ENCODE results near the gene ZBED6.
"Not testable (repeated sequence)": the region's sequence is repeated elsewhere in the genome, so short reads cannot be mapped to it uniquely, and the experiment has no call there.

ZBED6 gene

GRCh38 chr1:203791498-203791897 is 3.9 kb upstream of the ZBED6 start:
- DNase-seq (ENCODE audit: insufficient read length) (no peak), FAIRE-seq (no peak)

GRCh38 chr1:203792486-203792885 is 2.9 kb upstream of the ZBED6 start:
- DNase-seq (ENCODE audit: insufficient read length) (no peak), FAIRE-seq (no peak)
- TF ChIP-seq POLR2AphosphoS5 (IDR thresholded peaks at IDR 0.05; ENCODE audit: low read depth, low read length) (no peak), TAF1 (IDR thresholded peaks at IDR 0.05; ENCODE audit: borderline replicate concordance, low read depth, low read length) (no peak), POLR2A (IDR thresholded peaks at IDR 0.05; ENCODE audit: low read depth, low read length) (no peak)

More at GRCh38 chr1:203791498-203791897, 3.9 kb upstream of the ZBED6 start:
- TF ChIP-seq TAF1 (IDR thresholded peaks at IDR 0.05; ENCODE audit: borderline replicate concordance, low read depth, low read length) (no peak), POLR2AphosphoS5 (IDR thresholded peaks at IDR 0.05; ENCODE audit: low read depth, low read length) (no peak), POLR2A (IDR thresholded peaks at IDR 0.05; ENCODE audit: low read depth, low read length) (no peak)

DNA sequence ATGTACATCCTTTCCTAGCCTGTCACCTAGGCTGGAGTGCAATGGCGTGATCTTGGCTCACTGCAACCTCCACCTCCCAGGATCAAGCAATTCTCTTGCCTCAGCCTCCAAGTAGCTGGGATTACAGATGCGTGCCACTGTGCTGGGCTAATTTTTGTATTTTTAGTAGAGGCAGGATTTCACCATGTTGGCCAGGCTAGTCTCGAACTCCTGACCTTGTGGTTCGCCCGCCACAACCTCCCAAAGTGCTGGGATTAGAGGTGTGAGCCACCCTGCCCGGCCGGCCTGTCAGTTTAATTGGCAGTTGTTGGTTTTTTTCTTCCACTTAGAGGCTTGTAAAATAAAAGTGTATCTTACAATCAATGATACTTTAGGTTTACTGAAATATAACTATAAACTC is 1.9 kb upstream of the ZBED6 start:
- DNase-seq (ENCODE audit: insufficient read length); FAIRE-seq: not testable (repeated sequence)

- no peak for FAIRE-seq
- no peak for DNase-seq (ENCODE audit: insufficient read length)
- no peak for TF ChIP-seq TAF1 (IDR thresholded peaks at IDR 0.05; ENCODE audit: borderline replicate concordance, low read depth, low read length)
- no peak for TF ChIP-seq POLR2A (IDR thresholded peaks at IDR 0.05; ENCODE audit: low read depth, low read length)
- no peak for TF ChIP-seq POLR2AphosphoS5 (IDR thresholded peaks at IDR 0.05; ENCODE audit: low read depth, low read length)
These were observed 521 bp upstream of the ZBED6 start for GRCh38 chr1:203794764-203795440.

DNA sequence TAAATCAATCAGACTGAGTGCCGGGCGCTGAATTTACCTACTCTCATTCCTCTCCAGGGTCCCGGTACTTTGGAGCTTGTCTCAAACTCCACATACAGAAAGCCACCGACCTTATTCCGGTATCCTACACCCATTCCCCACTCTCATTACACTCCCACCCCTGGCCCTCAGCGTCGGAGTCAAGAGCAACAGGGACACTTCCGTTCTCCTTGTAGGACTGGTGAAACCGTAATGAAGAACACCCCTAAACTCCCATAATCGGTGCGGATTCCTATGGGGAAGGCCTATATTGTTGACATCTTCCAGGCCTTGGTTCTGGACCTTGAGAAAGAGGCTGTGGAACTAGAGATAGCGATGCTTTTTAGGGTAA is 798 bp downstream of the ZBED6 start:
- DNase-seq (ENCODE audit: insufficient read length): no peak
- FAIRE-seq: peak; percentile 89
- no peak for TF ChIP-seq POLR2A (IDR thresholded peaks at IDR 0.05; ENCODE audit: low read depth, low read length)
- no peak for TF ChIP-seq TAF1 (IDR thresholded peaks at IDR 0.05; ENCODE audit: borderline replicate concordance, low read depth, low read length)
- no peak for TF ChIP-seq POLR2AphosphoS5 (IDR thresholded peaks at IDR 0.05; ENCODE audit: low read depth, low read length)

GRCh38 chr1:203797216-203797615 is 1.8 kb downstream of the ZBED6 start:
- DNase-seq (ENCODE audit: insufficient read length): no peak
- no peak for FAIRE-seq
- TF ChIP-seq POLR2AphosphoS5 (IDR thresholded peaks at IDR 0.05; ENCODE audit: low read depth, low read length) (no peak), TAF1 (IDR thresholded peaks at IDR 0.05; ENCODE audit: borderline replicate concordance, low read depth, low read length) (no peak), POLR2A (IDR thresholded peaks at IDR 0.05; ENCODE audit: low read depth, low read length) (no peak)

GRCh38 chr1:203797948-203798655 is 2.7 kb downstream of the ZBED6 start:
- TF ChIP-seq TAF1 (IDR thresholded peaks at IDR 0.05; ENCODE audit: borderline replicate concordance, low read depth, low read length) (no peak), POLR2AphosphoS5 (IDR thresholded peaks at IDR 0.05; ENCODE audit: low read depth, low read length) (no peak), POLR2A (IDR thresholded peaks at IDR 0.05; ENCODE audit: low read depth, low read length) (no peak)
- FAIRE-seq (no peak), DNase-seq (ENCODE audit: insufficient read length) (no peak)

GRCh38 chr1:203799157-203799556 is 3.7 kb downstream of the ZBED6 start:
- DNase-seq (ENCODE audit: insufficient read length): no peak
- no peak for FAIRE-seq

DNA sequence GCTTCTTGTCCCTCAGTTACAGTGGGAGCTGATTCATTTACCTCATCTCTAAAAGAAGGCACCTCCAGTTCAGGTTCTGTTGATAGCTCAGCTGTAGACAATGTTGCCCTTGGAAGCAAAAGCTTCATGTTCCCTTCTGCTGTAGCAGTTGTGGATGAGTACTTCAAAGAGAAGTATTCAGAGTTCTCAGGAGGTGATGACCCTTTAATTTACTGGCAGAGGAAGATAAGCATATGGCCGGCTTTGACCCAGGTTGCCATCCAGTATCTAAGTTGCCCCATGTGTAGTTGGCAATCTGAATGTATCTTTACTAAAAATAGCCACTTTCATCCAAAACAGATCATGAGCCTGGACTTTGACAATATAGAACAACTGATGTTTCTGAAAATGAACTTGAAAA is 4.5 kb downstream of the ZBED6 start:
- TF ChIP-seq POLR2A (IDR thresholded peaks at IDR 0.05; ENCODE audit: low read depth, low read length) (no peak), TAF1 (IDR thresholded peaks at IDR 0.05; ENCODE audit: borderline replicate concordance, low read depth, low read length) (no peak), POLR2AphosphoS5 (IDR thresholded peaks at IDR 0.05; ENCODE audit: low read depth, low read length) (no peak)
- FAIRE-seq (no peak), DNase-seq (ENCODE audit: insufficient read length) (no peak)

More at GRCh38 chr1:203799157-203799556, 3.7 kb downstream of the ZBED6 start:
- TF ChIP-seq TAF1 (IDR thresholded peaks at IDR 0.05; ENCODE audit: borderline replicate concordance, low read depth, low read length) (no peak), POLR2AphosphoS5 (IDR thresholded peaks at IDR 0.05; ENCODE audit: low read depth, low read length) (no peak), POLR2A (IDR thresholded peaks at IDR 0.05; ENCODE audit: low read depth, low read length) (0 out of 2 replicates have a peak, but pooled peaks have one; percentile 25)

- no peak for FAIRE-seq
- no peak for DNase-seq (ENCODE audit: insufficient read length)
- TF ChIP-seq POLR2AphosphoS5 (IDR thresholded peaks at IDR 0.05; ENCODE audit: low read depth, low read length) (no peak), TAF1 (IDR thresholded peaks at IDR 0.05; ENCODE audit: borderline replicate concordance, low read depth, low read length) (no peak), POLR2A (IDR thresholded peaks at IDR 0.05; ENCODE audit: low read depth, low read length) (no peak)
These were observed 10.3 kb downstream of the ZBED6 start for GRCh38 chr1:203805689-203806088.

DNA sequence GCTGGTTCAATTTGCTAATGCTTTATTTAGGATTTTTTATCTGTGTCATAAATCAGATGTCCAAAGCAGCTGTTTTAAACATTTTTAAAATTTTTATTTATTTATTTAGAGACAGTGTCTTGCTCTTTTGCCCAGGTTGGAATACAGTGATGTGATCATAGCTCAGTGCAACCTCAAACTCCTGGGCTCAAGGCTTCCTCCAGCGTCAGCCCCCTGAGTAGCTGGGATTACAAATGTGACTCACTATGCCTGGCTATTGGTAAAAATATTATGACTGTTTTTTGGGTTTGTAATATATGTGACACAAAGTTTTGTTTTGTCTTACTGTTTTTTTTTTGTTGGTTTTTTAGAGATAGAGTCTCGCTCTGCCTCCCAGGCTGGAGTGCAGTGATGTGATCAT is 11.8 kb downstream of the ZBED6 start:
- DNase-seq (ENCODE audit: insufficient read length) (no peak), FAIRE-seq (no peak)
- TF ChIP-seq POLR2A (IDR thresholded peaks at IDR 0.05; ENCODE audit: low read depth, low read length) (no peak), POLR2AphosphoS5 (IDR thresholded peaks at IDR 0.05; ENCODE audit: low read depth, low read length) (no peak), TAF1 (IDR thresholded peaks at IDR 0.05; ENCODE audit: borderline replicate concordance, low read depth, low read length) (no peak)
